ENCODE results near the gene KATNBL1.

DNA sequence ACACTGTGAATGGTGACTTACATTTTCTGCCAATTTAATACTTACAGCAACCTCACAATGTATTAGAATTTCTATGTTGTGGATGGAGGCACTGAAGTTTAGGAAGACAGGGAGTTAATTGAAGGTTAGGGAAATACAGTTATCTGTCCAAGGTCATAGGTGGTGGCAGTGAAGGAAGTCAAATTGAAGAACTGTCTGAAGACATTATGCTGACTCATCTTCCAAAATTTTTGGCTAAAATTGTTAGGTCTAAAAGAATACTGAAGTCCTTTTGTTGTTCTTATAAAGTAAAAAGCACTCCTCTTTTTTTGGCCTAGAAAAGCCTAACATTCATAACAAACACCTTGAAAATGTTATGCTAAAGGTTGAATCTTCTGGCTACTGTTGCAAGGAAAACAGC, 42.6 kb upstream of the KATNBL1 start:
- TF ChIP-seq, protein P1, sequence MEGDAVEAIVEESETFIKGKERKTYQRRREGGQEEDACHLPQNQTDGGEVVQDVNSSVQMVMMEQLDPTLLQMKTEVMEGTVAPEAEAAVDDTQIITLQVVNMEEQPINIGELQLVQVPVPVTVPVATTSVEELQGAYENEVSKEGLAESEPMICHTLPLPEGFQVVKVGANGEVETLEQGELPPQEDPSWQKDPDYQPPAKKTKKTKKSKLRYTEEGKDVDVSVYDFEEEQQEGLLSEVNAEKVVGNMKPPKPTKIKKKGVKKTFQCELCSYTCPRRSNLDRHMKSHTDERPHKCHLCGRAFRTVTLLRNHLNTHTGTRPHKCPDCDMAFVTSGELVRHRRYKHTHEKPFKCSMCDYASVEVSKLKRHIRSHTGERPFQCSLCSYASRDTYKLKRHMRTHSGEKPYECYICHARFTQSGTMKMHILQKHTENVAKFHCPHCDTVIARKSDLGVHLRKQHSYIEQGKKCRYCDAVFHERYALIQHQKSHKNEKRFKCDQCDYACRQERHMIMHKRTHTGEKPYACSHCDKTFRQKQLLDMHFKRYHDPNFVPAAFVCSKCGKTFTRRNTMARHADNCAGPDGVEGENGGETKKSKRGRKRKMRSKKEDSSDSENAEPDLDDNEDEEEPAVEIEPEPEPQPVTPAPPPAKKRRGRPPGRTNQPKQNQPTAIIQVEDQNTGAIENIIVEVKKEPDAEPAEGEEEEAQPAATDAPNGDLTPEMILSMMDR (IDR thresholded peaks at IDR 0.05), result no peak
- TF ChIP-seq POLR2A (IDR thresholded peaks at IDR 0.05), result no peak
